GM19043 (cell line): Measurements from ENCODE around the gene ZNF407.
A peak's percentile ranks its signal among the peaks of the same experiment; 100 is the strongest.
"Not testable (repeated sequence)": the region's sequence is repeated elsewhere in the genome, so short reads cannot be mapped to it uniquely, and the experiment has no call there.

ENCODE experiments used
- ATAC-seq: cut with Tn5 transposase; IDR thresholded peaks from one replicate; pipeline ENCODE4 v1.9.1; 2021; ENCODE audit warnings: low read depth; ENCODE audit not compliant: unreplicated experiment

ZNF407 gene

DNA sequence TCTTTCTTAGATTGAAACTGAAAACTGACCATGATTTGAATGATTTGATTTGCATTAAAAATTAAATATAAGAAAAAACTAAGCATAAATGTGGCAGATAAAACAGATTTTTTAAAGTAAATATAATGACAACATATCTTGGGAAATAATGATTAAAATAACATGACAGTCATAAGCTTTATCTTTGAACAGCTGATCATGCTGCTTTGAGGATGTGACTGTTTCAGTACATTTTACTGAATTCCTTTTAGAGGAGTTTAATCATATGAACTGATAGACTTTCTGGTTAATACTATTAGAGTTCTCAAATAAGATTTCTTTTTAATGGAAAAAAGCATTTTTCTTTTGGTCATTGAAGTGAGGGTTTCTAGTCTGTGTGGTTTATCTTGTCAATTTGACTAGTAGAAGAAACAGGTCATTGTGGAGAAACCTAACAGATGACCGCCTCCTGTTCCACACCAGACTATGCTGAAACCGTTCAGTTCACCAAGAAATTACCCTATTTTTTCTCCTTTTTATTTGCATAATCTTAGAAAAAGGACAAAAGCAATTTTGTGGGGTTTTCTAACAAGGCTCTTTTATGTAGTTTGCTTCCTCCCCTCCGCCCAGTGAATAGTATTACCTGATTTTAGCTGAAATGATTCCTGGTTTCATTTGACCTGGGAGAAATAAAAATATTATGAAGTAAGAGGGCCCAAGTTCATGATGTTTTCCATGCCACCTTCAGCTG lies 349.1 kb downstream of the ZNF407 start:
- no peak for ATAC-seq

DNA sequence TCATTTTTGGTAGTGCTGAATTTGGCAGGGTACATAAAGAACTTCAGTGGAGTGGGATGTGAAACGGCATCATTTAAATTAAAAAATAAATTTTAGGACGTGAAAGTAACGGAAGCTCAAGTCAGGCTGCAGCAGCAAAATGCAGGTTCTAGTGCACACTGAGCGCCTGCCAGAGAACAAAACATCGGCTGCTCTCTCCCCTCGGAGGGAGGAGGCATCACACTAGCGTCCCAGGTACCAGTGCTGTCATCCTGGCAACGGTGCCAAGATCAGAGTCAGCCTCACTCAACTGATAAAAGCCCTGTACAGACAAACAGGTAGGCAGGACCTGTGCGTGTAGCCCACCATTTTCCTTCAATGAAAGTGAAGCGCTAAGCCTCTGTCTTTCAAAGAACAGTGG lies 349.7 kb downstream of the ZNF407 start:
- no peak for ATAC-seq

DNA sequence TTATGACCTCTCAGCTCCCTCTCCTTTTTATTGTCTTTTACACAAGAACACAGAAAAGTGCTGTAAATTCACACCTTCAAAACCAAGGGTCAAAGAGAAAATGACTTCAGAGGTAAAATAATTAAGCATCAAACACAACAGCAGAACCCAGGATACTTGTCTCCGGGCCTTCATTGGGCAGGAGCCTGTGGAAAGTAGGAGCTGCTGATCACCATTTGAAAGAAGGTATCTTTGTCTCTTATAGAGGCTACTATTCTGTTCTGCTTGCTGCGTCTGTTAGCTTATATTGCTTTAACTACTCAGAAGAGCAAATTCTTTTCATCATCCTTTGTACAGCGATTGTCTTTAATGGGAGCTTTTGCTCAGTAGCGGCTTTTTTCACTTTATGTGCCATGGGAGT lies 350.2 kb downstream of the ZNF407 start:
- ATAC-seq, result no peak

DNA sequence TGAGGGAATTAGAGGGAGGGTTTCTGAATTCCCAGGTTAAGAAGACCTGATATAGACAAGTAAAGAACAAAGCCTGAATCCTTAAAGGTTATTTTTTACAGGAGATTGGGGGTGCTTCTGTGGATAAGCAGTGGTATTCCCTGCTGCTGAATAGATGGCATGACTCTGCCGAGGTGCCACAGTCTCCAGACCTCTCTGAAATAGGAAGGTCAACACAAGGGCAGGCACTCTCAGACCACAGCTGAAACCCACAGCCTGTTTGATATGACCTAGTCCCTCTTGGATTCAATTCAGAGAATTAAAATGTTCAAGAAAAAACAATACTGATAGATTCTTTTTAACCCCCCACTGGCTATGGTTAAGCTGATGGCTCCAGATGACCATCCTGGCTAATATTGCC lies 351.9 kb downstream of the ZNF407 start:
- ATAC-seq, result no peak

DNA sequence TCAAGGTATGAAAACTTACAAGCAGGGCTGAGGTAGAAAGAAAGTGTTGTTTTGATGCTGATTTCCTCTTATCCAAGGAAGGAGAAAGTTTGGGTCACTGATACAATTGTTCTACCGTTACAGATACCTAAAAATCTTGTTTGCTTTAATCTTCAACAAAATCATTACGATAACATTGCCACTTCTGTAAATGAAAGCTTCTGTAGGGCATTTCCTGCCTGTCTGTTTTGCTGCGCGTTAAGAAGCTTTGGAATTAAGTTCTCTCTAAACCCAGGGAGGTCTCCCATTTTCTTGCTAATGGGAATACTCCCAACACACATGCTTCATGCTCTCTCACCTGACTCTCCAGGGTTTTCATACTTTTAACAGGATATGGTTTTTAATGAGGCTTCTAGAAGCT lies 352.8 kb downstream of the ZNF407 start:
- ATAC-seq, result no peak

DNA sequence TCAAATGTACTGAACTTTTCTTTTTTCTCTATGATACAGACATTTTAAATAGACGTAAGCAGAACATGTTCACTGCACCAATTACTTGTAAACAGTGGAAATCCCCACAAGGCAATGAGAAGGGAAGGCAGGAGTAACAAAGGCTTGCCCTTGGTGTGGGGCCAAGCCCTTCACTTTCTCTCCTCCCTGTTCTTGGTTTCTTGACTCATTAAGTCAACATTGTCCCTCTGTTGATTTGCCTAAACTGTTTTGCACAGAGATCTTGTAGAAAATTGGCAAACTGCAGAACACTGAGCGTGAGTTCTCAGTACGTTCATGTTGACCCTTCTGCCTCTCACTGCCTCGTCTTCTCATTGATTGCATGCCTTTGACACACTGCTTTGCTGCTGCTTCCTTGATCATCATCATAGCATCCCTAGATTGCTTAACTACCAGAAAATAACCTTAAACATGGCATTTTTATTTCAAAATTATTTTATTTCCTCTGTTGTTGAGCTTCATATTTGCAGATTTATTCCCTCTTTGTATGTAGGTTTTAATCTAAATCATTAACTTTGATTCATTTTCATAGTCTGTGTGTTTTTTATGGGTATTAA lies 353.6 kb downstream of the ZNF407 start:
- peak; percentile 85 for ATAC-seq

DNA sequence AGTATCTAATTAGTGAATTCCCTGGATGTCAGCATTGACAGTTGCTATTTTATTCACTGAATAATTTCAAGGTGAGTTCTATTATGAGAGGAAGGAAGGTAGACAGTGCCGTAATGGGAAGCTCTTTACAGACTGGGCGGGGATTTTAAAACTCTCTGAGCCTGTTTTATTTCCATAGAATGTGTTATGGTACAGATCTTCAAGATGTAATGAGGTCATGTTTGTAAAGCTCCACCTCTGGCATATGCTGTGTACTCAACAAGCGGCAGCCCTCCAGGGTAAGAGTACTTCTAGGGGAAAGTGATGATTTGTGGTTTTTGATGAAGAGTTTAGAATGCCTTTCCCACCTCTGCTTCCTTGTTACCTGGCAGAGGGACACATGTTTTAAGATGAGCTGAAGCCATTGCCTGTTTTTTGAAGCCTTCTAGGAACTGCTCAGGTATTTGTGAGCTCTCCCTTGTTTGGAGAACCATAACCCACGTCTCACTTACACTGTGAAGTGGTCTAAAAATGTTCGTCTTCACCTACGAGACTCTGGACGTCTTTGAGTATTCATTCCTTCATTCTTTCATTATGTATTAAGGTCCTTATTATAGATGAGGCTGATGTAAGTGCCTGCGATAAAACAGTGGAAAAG lies 360.0 kb downstream of the ZNF407 start:
- ATAC-seq, result no peak

DNA sequence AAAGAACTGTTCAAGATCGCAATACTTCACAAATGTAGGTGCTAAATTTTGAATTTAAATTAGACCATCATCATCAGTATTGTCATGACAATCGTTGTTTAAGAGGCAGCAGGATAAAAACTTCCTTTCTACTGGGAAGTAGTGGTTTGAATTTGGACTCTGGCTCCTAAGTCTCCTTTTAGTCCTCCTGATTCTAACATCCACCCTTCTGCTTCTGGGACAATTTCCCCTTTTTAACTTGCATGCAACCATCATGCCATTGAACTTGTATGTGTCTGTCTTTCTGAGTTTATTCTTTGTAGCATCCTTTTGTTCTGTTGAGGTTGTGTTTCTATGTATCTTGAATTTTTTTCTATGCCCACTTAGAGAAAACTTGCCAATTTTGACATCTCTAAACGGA lies 361.5 kb downstream of the ZNF407 start:
- no peak for ATAC-seq

DNA sequence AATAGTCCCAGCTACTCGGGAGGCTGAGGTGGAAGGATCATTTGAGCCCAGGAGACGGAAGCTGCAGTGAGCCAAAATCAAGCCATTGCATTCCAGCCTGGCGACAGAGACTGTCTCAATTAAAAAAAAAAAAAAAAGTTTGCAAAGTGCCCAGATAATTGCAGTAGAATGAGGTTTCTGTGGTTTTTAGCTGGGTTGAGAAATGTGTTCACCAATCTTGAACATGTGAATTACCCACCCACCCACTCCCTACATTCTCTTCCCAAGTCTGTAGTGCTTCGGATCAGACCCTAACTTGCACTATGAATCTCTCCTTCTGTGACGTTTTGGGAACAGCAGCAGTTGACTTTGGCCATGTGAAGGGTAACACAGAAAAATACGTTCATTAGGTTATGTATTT lies 363.9 kb downstream of the ZNF407 start:
- no peak for ATAC-seq

DNA sequence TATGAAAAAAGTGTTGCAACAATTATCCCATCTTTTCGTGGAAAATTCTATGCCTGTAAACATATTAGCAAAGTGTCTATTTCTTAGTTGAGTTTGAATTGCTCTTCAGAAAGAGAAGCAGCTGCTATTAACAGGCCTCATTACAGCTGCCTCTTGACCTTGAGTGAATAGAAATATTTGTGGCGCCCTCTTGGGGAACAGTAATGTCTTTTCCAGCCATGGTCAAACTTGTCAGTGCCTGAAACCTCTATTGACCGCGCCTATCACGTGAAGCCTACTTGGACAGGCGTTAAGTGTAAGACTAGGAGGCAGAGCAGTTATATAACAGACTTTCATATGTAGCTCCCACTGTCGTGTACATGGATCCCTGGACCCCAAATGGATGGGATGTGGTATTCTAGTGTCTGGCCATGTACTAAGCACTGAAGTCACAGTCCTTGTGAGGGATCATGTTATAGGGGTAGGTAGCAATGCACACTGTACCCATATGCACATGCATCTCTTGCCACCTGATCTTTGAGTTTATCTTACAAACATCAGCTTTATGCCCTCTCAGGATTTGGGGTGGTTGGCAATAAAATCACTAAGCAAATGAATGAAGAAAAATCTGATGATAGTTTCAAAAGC lies 366.3 kb downstream of the ZNF407 start:
- ATAC-seq, result peak; percentile 94

DNA sequence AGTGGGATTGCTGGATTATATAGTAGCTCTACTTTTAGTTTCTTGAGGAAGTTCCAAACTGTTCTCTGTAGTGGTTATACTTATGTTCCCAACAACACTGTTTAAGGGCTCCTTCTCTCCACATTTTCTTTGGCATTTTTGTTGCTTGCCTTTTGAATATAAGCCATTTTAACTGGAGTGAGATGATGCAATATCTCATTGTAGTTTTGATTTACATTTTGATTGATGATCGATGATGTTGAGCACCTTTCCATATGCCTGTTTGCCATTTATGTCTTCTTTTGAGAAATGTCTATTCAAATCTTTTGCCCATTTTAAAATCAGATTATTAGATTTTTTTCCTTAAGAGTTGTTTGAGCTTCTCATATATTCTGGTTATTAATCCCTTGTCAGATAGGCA lies 368.0 kb downstream of the ZNF407 start:
- ATAC-seq, result no peak

DNA sequence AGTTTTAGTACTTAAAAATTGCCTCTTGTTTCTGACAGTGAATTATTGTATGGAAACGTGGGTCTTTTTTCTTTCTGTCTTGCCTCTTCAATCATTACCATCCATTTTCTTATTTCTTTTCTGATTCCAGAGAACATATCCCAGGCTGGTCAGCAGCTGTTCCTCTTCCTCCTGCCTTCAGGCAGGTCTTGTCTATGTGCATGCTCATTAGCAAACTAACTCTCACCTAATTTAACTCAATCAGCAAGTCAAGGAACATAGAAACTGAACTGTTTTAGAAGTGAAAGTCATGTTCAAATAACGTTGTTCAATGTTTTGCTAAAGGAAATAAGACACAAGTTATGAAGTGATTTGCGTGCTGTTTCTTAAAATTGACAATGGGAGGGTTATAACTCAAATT lies 369.8 kb downstream of the ZNF407 start:
- no peak for ATAC-seq

DNA sequence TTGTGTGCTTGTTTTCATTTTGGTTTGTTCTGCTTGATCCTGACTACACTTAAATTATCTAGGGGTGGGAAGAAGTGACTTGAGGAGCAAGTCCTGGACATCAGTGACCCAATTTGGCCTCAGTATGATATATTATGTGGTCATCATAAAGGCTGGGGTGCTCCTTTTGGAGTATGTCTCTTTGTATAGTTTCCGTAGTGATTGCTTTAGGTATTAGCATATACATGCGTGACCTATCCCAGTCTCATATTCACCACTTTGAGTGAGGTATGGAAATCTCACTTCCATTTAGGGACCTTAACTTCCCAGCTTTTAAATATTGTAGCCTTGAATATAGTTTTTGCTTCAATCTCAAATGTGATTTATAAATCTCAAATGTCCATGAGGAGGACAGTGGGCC lies 370.3 kb downstream of the ZNF407 start:
- no peak for ATAC-seq

DNA sequence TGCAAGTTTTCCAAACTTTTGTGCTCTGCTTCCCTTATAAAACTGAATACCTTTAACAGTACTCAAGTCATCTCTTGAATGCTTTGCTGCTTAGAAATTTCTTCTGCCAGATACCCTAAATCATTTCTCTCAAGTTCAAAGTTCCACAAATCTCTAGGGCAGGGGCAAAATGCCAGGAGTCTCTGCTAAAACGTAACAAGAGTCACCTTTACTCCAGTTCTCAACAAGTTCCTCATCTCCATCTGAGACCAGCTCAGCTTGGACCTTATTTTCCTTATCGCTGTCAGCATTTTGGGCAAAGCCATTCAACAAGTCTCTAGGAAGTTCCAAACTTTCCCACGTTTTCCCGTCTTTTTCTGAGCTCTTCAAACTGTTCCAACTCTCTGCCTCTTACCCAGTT lies 373.7 kb downstream of the ZNF407 start:
- ATAC-seq, result not testable (repeated sequence)

DNA sequence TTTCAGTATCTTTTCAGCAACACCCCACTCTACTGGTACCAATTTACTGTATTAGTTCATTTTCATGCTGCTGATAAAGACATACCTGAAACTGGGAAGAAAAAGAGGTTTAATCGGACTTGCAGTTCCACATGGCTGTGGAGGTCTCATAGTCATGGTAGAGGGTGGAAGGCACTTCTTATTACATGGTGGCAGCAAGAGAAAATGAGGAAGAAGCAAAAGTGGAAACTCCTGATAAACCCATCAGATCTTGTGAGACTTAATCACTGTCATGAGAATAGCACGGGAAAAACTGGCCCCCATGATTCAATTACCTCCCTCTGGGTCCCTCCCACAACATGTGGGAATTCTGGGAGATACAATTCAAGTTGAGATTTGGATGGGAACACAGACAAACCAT lies 374.1 kb downstream of the ZNF407 start:
- ATAC-seq, result not testable (repeated sequence)

DNA sequence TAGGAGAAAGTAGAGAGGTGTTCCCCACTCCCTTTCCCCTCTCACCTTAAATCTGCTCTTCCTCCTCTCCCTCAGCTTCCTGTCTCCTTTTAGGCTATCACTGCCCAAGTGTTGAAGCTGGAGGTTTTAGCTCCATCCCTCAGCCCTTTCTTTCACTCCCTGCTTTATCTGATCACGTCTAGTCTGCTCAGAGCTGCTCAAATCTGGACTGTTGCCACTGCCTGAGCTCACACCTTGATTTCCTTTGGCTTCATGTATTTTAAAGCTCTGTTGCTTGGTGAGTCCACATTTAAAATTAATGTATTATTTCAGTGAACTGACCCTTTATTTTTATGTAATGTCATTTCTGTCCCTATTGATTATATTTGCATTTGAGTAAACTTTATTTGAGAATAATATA lies 374.7 kb downstream of the ZNF407 start:
- ATAC-seq, result no peak

DNA sequence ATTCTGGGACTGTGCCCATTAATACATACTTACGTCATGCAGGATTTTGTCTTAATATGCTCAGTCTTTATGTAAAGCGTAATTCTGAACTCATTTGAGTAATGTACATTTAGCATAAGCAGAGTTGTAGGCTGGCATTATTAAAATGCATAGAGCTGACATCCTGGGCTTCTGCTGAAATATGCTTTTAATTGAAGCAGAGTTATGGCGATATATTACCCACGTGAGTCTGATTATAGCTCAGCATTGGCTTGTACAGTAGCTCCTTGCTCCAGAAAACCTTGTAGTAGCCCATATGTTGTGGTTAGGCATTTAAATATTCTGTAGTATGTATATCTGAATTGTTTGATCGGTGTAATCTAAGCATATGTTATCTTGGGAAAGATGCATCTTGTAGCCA lies 377.3 kb downstream of the ZNF407 start:
- no peak for ATAC-seq

DNA sequence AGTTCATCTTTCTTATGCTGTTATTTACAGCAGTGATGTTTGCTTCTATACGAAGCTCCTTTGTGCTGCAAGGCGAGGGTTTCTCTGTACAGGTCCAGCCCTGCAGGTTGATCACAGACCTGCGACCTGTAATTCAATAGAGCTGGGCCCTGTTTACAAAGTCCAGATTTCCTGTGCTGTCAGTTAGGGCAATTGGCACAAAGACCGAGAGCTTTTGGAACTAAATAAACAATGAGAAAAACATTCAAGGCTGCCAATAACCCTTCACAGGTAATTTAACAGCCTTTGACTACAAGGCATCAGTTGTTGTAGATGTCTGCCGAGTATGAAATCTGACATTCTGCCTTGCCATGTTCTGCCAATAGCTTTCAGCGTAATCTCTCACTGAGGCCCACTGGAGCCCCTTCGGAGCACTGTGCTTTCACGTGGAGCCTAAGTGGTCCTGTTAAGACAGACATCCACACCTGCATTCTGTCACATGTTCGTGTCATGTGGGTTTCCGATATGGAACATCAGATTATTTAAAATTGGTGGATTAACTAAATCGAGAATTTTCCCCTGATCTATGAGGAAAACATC lies 378.8 kb downstream of the ZNF407 start:
- ATAC-seq, result no peak

DNA sequence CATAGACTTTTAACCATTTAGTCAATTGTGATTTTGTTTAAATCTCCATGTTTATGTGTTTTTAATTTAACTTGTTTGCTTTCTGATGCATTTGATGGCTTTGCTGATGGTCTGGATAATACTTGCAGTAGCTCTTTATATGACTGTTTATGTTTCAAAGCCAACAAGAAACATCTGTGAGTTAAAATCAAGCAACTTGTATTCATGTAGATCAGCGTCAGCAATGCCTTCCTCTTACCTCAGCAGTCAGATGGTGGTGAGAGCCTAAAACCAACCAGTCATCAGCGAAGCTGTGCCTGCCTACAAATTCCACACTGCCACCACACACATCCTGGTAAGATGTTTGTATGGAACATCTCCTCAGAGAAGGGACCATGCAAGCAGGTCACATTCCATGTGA lies 379.4 kb downstream of the ZNF407 start:
- no peak for ATAC-seq

DNA sequence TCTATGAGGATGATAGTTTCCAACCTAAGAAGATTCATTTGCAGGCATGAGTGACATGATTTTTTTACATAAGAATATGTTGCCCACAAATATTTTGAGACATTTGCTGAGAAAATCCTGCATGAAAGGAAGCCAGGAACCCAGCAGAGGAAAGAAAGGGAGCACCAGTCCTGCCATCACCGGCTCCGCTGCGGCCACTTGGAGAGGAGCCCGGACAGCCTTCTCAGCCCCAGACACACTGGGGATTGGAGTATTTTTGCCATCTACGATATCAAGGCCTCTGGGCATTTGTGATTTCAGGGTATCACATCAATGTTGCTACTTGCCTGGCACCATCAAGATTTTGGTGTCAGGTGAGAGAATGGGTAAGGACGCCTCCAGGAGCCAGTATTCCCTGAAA lies 383.0 kb downstream of the ZNF407 start:
- no peak for ATAC-seq

DNA sequence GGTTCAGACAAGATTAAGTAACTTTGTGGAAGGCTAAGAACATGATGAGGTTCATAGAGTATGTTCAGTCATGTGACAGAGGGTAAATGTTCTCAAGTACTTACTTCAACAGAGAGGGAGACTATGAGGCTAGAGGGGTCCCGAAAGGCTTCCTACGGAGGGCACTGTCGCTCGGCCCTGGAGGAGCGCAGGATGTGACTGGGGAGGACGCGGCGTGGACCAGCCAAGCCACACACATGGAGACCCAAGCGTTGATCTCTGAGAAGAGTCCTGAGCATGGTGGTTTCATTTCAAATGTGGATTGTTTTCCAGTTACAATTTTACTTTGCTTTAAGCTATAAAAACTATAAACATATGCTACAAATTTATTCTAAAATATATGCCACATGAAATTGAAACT lies 383.8 kb downstream of the ZNF407 start:
- no peak for ATAC-seq
